Ishikawa (cell line): ENCODE data around the gene NLK.

ENCODE experiments used
- CEBPB ChIP-seq: IDR thresholded peaks from 2 replicates; pipeline ENCODE4 v1.6.1; 2012
- CREB1 ChIP-seq: IDR thresholded peaks from 2 replicates; pipeline ENCODE4 v1.6.1; 2012; ENCODE audit warnings: low read depth
- EGR1 ChIP-seq: IDR thresholded peaks from 2 replicates; pipeline ENCODE4 v1.6.1; 2012
- EP300 ChIP-seq: IDR thresholded peaks from 2 replicates; pipeline ENCODE4 v1.6.1; 2012; ENCODE audit warnings: borderline replicate concordance
- FOXM1 ChIP-seq: IDR thresholded peaks from 2 replicates; pipeline ENCODE4 v1.6.1; 2012; ENCODE audit warnings: low read depth, borderline replicate concordance
- NFIC ChIP-seq: IDR thresholded peaks from 2 replicates; pipeline ENCODE4 v1.6.1; 2012
- RAD21 ChIP-seq: IDR thresholded peaks from 2 replicates; pipeline ENCODE4 v1.6.1; 2012; ENCODE audit warnings: low read depth
- TAF1 ChIP-seq: IDR thresholded peaks from 2 replicates; pipeline ENCODE4 v1.6.1; 2012; ENCODE audit warnings: low read depth, mild to moderate bottlenecking
- TCF12 ChIP-seq: IDR thresholded peaks from 2 replicates; pipeline ENCODE4 v1.6.1; 2012; ENCODE audit warnings: low read depth
- TEAD4 ChIP-seq: IDR thresholded peaks from 2 replicates; pipeline ENCODE4 v1.6.1; 2012
- YY1 ChIP-seq: IDR thresholded peaks from 2 replicates; pipeline ENCODE4 v1.6.1; 2012; ENCODE audit warnings: low read depth
- ZBTB7A ChIP-seq: IDR thresholded peaks from 2 replicates; pipeline ENCODE4 v1.6.1; 2012; ENCODE audit warnings: low read depth
- TF ChIP-seq, protein P1 (sequence below): IDR thresholded peaks from 2 replicates; pipeline ENCODE4 v1.6.1; 2012
- TF ChIP-seq, protein P2 (sequence below): IDR thresholded peaks from 2 replicates; pipeline ENCODE4 v1.6.1; 2012
- TF ChIP-seq, protein P3 (sequence below): IDR thresholded peaks from 2 replicates; pipeline ENCODE4 v1.6.1; 2012; ENCODE audit warnings: low read depth, mild to moderate bottlenecking

NLK gene

DNA sequence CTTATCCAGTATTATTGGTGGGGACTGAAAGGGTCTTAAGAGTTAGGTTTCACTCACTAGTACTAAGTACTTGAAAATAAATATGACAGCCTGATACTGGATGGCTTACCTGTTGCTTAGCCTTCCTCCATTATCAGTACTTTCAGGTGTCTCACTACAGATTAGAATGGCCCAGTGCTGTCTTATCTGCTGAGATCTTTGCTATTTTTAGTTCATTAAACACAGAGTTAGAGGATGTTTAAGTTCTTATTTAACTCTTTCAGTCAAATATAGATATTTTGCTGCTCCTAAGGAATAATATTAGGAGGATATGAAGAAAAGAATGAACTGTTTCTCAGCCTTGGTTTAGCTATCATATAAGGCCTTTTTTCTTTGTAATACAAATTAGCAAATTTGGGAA lies 74.8 kb downstream of the NLK start:
- TF ChIP-seq, protein P1, sequence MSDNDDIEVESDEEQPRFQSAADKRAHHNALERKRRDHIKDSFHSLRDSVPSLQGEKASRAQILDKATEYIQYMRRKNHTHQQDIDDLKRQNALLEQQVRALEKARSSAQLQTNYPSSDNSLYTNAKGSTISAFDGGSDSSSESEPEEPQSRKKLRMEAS = no peak
- no peak for TF ChIP-seq CREB1
- TF ChIP-seq YY1 = no peak
- no peak for TF ChIP-seq FOXM1
- no peak for TF ChIP-seq RAD21
- no peak for TF ChIP-seq EGR1
- no peak for TF ChIP-seq CEBPB
- TF ChIP-seq, protein P2, sequence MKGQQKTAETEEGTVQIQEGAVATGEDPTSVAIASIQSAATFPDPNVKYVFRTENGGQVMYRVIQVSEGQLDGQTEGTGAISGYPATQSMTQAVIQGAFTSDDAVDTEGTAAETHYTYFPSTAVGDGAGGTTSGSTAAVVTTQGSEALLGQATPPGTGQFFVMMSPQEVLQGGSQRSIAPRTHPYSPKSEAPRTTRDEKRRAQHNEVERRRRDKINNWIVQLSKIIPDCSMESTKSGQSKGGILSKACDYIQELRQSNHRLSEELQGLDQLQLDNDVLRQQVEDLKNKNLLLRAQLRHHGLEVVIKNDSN = no peak
- no peak for TF ChIP-seq TEAD4
- TF ChIP-seq TAF1 = no peak
- TF ChIP-seq ZBTB7A = no peak
- TF ChIP-seq, protein P3, sequence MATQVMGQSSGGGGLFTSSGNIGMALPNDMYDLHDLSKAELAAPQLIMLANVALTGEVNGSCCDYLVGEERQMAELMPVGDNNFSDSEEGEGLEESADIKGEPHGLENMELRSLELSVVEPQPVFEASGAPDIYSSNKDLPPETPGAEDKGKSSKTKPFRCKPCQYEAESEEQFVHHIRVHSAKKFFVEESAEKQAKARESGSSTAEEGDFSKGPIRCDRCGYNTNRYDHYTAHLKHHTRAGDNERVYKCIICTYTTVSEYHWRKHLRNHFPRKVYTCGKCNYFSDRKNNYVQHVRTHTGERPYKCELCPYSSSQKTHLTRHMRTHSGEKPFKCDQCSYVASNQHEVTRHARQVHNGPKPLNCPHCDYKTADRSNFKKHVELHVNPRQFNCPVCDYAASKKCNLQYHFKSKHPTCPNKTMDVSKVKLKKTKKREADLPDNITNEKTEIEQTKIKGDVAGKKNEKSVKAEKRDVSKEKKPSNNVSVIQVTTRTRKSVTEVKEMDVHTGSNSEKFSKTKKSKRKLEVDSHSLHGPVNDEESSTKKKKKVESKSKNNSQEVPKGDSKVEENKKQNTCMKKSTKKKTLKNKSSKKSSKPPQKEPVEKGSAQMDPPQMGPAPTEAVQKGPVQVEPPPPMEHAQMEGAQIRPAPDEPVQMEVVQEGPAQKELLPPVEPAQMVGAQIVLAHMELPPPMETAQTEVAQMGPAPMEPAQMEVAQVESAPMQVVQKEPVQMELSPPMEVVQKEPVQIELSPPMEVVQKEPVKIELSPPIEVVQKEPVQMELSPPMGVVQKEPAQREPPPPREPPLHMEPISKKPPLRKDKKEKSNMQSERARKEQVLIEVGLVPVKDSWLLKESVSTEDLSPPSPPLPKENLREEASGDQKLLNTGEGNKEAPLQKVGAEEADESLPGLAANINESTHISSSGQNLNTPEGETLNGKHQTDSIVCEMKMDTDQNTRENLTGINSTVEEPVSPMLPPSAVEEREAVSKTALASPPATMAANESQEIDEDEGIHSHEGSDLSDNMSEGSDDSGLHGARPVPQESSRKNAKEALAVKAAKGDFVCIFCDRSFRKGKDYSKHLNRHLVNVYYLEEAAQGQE = no peak
- no peak for TF ChIP-seq TCF12
- TF ChIP-seq NFIC = no peak
- TF ChIP-seq EP300 = no peak

DNA sequence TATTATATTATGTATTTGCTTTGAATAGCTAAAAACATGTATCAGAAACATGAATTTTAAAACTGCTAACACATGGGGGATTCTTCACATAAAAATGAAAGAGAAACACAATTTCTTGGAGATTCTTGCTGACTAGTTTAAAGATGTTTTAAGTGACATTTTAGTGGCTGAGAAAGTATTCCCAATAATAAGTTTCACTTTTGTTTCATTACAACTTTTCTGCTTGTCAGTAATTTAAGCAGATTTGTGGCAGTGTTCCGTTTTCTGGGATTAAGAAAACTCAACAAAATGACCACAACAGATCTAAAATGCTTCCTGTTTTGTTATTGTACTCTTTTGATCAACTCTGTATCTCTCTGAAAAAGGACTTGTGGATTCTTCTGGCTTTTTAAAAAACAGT lies 75.9 kb downstream of the NLK start:
- TF ChIP-seq, protein P3 = no peak
- TF ChIP-seq YY1 (no peak), TCF12 (no peak), ZBTB7A (no peak), TAF1 (no peak), CREB1 (no peak), CEBPB (no peak), FOXM1 (no peak), TEAD4 (no peak)
- TF ChIP-seq, protein P1 = no peak
- TF ChIP-seq, protein P2 = no peak

DNA sequence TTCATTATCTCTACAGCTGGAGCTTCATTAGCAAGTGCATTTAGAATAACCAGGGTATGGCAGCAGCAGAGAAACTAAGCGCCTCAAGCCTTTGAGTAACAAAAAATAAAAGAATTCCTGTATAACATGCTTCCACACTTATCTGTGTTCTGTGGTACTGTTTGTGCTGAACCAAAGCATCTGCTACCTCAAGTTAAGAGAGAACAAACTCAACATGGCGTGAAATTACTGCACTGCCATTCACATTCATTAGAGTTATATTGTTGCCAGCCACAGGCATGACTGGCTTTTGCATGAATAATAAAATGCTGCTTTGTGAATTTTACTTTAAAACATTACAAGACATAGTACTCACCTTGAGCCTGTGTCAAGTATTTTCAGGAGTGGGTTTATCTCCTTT lies 76.6 kb downstream of the NLK start:
- no peak for TF ChIP-seq RAD21

DNA sequence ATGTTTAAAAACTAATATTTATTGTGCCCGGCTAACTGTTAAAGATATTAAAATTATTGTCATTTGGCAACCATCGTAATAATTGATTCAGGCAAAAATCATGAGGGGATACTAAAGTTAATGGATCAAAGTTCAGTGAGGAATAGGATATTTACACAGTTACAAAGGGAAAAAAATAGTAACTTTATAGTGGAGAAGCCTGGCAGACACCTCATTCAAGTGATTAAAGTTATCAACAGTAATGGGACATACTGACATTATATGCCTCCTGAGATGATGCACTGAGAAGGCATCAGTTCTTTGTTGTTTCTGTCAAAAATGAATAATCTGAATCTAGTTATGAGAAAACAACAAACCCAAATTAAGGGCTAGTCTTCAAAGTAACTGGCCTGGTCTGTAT lies 77.1 kb downstream of the NLK start:
- TF ChIP-seq NFIC (no peak), EP300 (no peak), TEAD4 (no peak), CREB1 (no peak), TCF12 (no peak), YY1 (no peak), ZBTB7A (no peak), RAD21 (no peak)
- TF ChIP-seq, protein P2 = no peak

DNA sequence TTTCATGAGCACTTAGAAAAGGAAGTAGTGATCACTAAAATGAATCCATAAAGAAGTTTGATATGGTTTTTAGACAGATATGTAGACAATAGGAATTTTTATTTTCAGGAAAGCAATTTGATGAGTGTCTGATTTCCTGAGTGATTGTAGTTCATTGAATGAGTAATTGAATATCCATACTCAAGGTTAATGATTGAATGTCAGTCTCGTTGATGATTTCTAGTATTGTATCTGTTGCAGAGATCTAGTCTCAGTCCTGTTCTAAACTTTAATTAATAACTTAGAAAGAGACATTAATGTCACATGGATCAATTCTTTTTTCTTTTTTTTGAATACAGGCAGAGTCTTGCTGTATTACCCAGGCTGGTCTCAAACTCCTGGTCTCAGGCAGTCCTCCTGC lies 78.3 kb downstream of the NLK start:
- no peak for TF ChIP-seq RAD21
- TF ChIP-seq TCF12 = no peak
- no peak for TF ChIP-seq NFIC
- no peak for TF ChIP-seq TAF1
- TF ChIP-seq, protein P3 = no peak
- no peak for TF ChIP-seq YY1
- TF ChIP-seq CEBPB = no peak
- TF ChIP-seq, protein P2 = no peak
- TF ChIP-seq CREB1 = no peak
- no peak for TF ChIP-seq FOXM1
- no peak for TF ChIP-seq TEAD4
- no peak for TF ChIP-seq EGR1
- no peak for TF ChIP-seq ZBTB7A
- TF ChIP-seq, protein P1 = no peak
- TF ChIP-seq EP300 = no peak
